ENCODE results near the gene RPN1.

GRCh38 chr3:128614076-128614475 lies 36.5 kb downstream of the RPN1 start:
- TF ChIP-seq POLR2A (IDR thresholded peaks at IDR 0.05), result no peak
- TF ChIP-seq, protein P1, sequence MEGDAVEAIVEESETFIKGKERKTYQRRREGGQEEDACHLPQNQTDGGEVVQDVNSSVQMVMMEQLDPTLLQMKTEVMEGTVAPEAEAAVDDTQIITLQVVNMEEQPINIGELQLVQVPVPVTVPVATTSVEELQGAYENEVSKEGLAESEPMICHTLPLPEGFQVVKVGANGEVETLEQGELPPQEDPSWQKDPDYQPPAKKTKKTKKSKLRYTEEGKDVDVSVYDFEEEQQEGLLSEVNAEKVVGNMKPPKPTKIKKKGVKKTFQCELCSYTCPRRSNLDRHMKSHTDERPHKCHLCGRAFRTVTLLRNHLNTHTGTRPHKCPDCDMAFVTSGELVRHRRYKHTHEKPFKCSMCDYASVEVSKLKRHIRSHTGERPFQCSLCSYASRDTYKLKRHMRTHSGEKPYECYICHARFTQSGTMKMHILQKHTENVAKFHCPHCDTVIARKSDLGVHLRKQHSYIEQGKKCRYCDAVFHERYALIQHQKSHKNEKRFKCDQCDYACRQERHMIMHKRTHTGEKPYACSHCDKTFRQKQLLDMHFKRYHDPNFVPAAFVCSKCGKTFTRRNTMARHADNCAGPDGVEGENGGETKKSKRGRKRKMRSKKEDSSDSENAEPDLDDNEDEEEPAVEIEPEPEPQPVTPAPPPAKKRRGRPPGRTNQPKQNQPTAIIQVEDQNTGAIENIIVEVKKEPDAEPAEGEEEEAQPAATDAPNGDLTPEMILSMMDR (IDR thresholded peaks at IDR 0.05), result no peak
- TF ChIP-seq POLR2AphosphoS5 (IDR thresholded peaks at IDR 0.05), result no peak
- TF ChIP-seq EP300 (IDR thresholded peaks at IDR 0.05), result no peak

All from sigmoid colon (tissue), 4 donors.